PFSK-1 (cell line): ENCODE results near the gene PTBP1.

Experiments used
- FOXP2 ChIP-seq: optimal IDR thresholded peaks from 2 replicates; pipeline ENCODE3; 2011; ENCODE audit warnings: borderline replicate concordance, control low read depth, inconsistent platforms; ENCODE audit not compliant: insufficient read depth; ENCODE audit errors: extremely low read length, extremely low read depth
- POLR2AphosphoS5 ChIP-seq: IDR thresholded peaks from 2 replicates; pipeline ENCODE4 v1.6.1; 2012; ENCODE audit warnings: low read depth, mild to moderate bottlenecking, control low read depth, low read length, moderate library complexity
- REST ChIP-seq, 2 experiments: IDR thresholded peaks; 2 replicates each; pipeline versions ENCODE4 v1.6.1 to v1.8.0; 2011 to 2012; ENCODE audit warnings: low read depth in 2 of 2, low read length in 2 of 2, control low read depth in 1 of 2, inconsistent platforms in 1 of 2, mild to moderate bottlenecking in 1 of 2, moderate library complexity in 1 of 2; ENCODE audit not compliant: insufficient read depth in 1 of 2
- SIN3A ChIP-seq: IDR thresholded peaks from 2 replicates; pipeline ENCODE4 v1.6.1; 2012; ENCODE audit warnings: mild to moderate bottlenecking, low read length, moderate library complexity, borderline replicate concordance; ENCODE audit not compliant: insufficient read depth
- TAF1 ChIP-seq: IDR thresholded peaks from 2 replicates; pipeline ENCODE4 v1.6.1; 2012; ENCODE audit warnings: low read length, control low read depth, borderline replicate concordance; ENCODE audit not compliant: insufficient read depth

Gene PTBP1

GRCh38 chr19:792306-792885 lies 4.9 kb upstream of the PTBP1 start:
- TF ChIP-seq FOXP2 = no peak
- no peak for TF ChIP-seq POLR2AphosphoS5

GRCh38 chr19:793806-794205 lies 3.4 kb upstream of the PTBP1 start:
- TF ChIP-seq REST (IDR thresholded peaks at IDR 0.05; ENCODE audit: insufficient read depth in 1 of 2, low read depth in 2 of 2, low read length in 2 of 2) (no peak), POLR2AphosphoS5 (no peak), FOXP2 (no peak), SIN3A (no peak), TAF1 (no peak)

- no peak for TF ChIP-seq REST (IDR thresholded peaks at IDR 0.05; ENCODE audit: insufficient read depth in 1 of 2, low read depth in 2 of 2, low read length in 2 of 2)
- TF ChIP-seq FOXP2 = no peak
- no peak for TF ChIP-seq POLR2AphosphoS5
- no peak for TF ChIP-seq TAF1
- no peak for TF ChIP-seq SIN3A
These were observed 2.1 kb upstream of the PTBP1 start for GRCh38 chr19:795073-795611.

GRCh38 chr19:795691-796581 lies 1.3 kb upstream of the PTBP1 start:
- TF ChIP-seq POLR2AphosphoS5 (no peak), REST (IDR thresholded peaks at IDR 0.05; ENCODE audit: insufficient read depth in 1 of 2, low read depth in 2 of 2, low read length in 2 of 2) (no peak), FOXP2 (no peak), SIN3A (no peak), TAF1 (no peak)

GRCh38 chr19:797528-798414 lies 519 bp downstream of the PTBP1 start:
- no peak for TF ChIP-seq TAF1
- no peak; the same call in 1 of the 2 replicates for TF ChIP-seq POLR2AphosphoS5
- peak; percentile 82 for TF ChIP-seq FOXP2
- peak; percentile 47; the same call in 1 of the 2 replicates for TF ChIP-seq SIN3A
- TF ChIP-seq REST (IDR thresholded peaks at IDR 0.05; ENCODE audit: insufficient read depth in 1 of 2, low read depth in 2 of 2, low read length in 2 of 2) = 0 out of 4 replicates have a peak, but pooled peaks of 1 of the 2 experiments have one; percentile 21
